Neural progenitor cell (in vitro differentiated cells): ENCODE data around the gene PTPRT.

Experiments used
- CTCF ChIP-seq: fragments of 200-600 bp; sonication (generic); IDR thresholded peaks from 2 replicates; pipeline ENCODE4 v1.5.1; 2017; ENCODE audit warnings: antibody characterized with exemption, mild to moderate bottlenecking
- EZH2 ChIP-seq: fragments of 200-600 bp; sonication (generic); IDR thresholded peaks from 2 replicates; pipeline ENCODE4 v1.6.1; 2017; ENCODE audit warnings: antibody characterized with exemption, mild to moderate bottlenecking, moderate library complexity
- EZH2phosphoT487 ChIP-seq: fragments of 200-600 bp; sonication (generic); IDR thresholded peaks from 2 replicates; pipeline ENCODE4 v1.6.1; 2017; ENCODE audit warnings: antibody characterized with exemption

DNA sequence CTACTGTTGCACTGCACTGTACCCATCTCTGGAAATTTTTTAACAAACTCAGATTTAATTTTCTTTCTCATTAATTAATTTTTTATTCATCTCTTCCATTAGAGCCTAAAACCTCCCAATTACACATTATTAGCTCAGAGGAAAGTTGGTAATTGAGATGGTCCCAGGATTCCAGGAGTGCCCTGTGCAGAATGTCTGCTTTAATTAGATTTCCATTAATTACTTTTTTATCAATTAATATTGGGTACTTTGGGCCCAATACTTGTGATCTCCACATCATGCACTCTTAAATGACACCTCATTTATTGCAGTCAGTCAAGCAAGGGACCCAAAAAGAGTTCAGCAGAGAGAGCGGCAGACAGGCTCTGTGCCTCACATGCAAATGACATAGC is 232.0 kb downstream of the PTPRT start:
- TF ChIP-seq CTCF (no peak), EZH2 (no peak), EZH2phosphoT487 (no peak)
